HUES48 (cell line): Measurements from ENCODE around the gene MBD3L2.
"Not testable (repeated sequence)": the region's sequence is repeated elsewhere in the genome, so short reads cannot be mapped to it uniquely, and the experiment has no call there.

Experiments used
- H3K27ac ChIP-seq: one replicate; pipeline ENCODE4 v1.7.0; 2013; ENCODE audit warnings: low read depth, low read length, inconsistent platforms
- H3K27me3 ChIP-seq: 2 replicates; pipeline ENCODE4 v1.6.1; 2013; ENCODE audit warnings: mild to moderate bottlenecking, low read length; ENCODE audit not compliant: control insufficient read depth, insufficient read depth
- H3K36me3 ChIP-seq: 2 replicates; pipeline ENCODE4 v1.6.1; 2013; ENCODE audit warnings: low read length; ENCODE audit not compliant: control insufficient read depth, insufficient read depth
- H3K4me1 ChIP-seq: 2 replicates; pipeline ENCODE4 v1.6.1; 2013; ENCODE audit warnings: mild to moderate bottlenecking, low read length; ENCODE audit not compliant: control insufficient read depth, insufficient read depth
- H3K4me3 ChIP-seq: 2 replicates; pipeline ENCODE4 v1.5.1; 2013; ENCODE audit warnings: mild to moderate bottlenecking, low read depth, low read length
- H3K9ac ChIP-seq: 2 replicates; pipeline ENCODE4 v1.6.1; 2013; ENCODE audit warnings: mild to moderate bottlenecking, low read depth, low read length, moderate library complexity
- H3K9me3 ChIP-seq: 2 replicates; pipeline ENCODE4 v1.6.1; 2013; ENCODE audit warnings: low read length; ENCODE audit not compliant: control insufficient read depth, insufficient read depth

The MBD3L2 gene

DNA sequence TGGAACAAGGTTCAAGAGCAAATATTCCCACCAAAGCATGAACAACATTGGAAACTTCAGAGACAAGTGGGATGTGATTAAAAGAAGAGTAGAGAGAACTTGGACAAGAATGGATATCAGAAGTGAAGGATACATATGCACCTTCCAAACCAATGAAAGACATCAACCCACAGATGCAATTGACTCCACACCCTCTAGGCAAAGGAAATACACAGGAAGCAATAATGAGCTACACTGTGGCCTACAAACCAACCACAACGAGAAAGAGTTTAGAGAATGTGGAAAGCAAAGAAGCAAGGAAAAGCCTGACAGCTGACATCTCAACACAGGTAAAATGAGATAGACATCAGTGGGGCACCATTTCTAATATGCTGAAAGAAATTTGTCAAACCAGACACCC lies 20.3 kb upstream of the MBD3L2 start:
- not testable (repeated sequence) for H3K4me3 ChIP-seq, H3K27me3 ChIP-seq, H3K9ac ChIP-seq, H3K9me3 ChIP-seq, H3K4me1 ChIP-seq, H3K27ac ChIP-seq, H3K36me3 ChIP-seq

DNA sequence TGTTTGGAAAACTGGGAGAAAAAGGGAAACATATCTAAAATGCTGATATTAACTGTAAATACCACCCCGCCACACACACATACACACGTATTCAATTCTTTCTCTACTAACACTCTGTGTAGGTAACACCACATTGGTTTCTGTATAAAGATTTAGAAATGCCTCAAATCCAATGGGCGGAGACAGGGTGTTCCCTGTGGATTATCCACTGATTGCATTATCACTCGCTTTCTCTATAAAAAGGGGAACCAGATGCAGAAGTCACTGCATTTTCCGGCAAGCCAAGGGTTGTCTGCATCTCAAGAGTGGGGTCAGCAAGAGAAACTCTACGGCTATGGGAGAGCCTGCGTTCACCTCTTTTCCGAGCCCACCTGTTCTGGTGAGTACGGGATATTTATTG lies 18.8 kb upstream of the MBD3L2 start, which contains the start of gene MBD3L5:
Gene MBD3L5, plus strand, starts transcription at position 301 of the 400 bp plus-strand sequence. Its CDS starts 34 bp downstream, at position 335.
- not testable (repeated sequence) for H3K27ac ChIP-seq, H3K4me3 ChIP-seq, H3K27me3 ChIP-seq, H3K4me1 ChIP-seq, H3K9ac ChIP-seq, H3K36me3 ChIP-seq, H3K9me3 ChIP-seq

DNA sequence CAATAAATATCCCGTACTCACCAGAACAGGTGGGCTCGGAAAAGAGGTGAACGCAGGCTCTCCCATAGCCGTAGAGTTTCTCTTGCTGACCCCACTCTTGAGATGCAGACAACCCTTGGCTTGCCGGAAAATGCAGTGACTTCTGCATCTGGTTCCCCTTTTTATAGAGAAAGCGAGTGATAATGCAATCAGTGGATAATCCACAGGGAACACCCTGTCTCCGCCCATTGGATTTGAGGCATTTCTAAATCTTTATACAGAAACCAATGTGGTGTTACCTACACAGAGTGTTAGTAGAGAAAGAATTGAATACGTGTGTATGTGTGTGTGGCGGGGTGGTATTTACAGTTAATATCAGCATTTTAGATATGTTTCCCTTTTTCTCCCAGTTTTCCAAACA lies 9.0 kb upstream of the MBD3L2 start, which contains the start of gene MBD3L4:
Gene MBD3L4, minus strand, starts transcription at position 101 of the 400 bp plus-strand sequence. Its CDS starts 35 bp downstream, at position 66.
- not testable (repeated sequence) for H3K4me1 ChIP-seq, H3K27ac ChIP-seq, H3K9ac ChIP-seq, H3K4me3 ChIP-seq, H3K9me3 ChIP-seq, H3K36me3 ChIP-seq, H3K27me3 ChIP-seq

DNA sequence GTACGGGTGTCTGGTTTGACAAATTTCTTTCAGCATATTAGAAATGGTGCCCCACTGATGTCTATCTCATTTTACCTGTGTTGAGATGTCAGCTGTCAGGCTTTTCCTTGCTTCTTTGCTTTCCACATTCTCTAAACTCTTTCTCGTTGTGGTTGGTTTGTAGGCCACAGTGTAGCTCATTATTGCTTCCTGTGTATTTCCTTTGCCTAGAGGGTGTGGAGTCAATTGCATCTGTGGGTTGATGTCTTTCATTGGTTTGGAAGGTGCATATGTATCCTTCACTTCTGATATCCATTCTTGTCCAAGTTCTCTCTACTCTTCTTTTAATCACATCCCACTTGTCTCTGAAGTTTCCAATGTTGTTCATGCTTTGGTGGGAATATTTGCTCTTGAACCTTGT lies 7.6 kb upstream of the MBD3L2 start:
- not testable (repeated sequence) for H3K27ac ChIP-seq, H3K36me3 ChIP-seq, H3K9me3 ChIP-seq, H3K9ac ChIP-seq, H3K4me1 ChIP-seq, H3K27me3 ChIP-seq, H3K4me3 ChIP-seq

DNA sequence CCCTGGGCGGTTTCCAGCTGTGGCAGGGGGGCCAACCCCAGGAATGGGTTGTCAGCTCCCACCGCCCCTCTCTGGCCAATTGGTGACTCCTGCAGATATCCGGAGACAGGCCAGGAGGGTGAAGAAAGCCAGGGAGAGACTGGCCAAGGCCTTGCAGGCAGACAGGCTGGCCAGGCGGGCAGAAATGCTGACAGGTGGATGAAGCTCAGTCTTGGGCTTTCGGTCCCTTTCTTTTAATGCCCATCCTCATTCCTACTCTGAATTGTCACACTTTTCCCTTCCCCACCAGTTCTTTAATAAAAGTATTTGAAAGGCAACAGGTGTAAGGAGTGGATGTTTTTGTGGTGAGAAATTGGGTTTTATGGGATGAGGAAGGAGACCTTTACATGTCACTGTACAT lies 2.3 kb downstream of the MBD3L2 start:
- not testable (repeated sequence) for H3K9ac ChIP-seq, H3K27ac ChIP-seq, H3K27me3 ChIP-seq, H3K4me3 ChIP-seq, H3K36me3 ChIP-seq, H3K9me3 ChIP-seq, H3K4me1 ChIP-seq

DNA sequence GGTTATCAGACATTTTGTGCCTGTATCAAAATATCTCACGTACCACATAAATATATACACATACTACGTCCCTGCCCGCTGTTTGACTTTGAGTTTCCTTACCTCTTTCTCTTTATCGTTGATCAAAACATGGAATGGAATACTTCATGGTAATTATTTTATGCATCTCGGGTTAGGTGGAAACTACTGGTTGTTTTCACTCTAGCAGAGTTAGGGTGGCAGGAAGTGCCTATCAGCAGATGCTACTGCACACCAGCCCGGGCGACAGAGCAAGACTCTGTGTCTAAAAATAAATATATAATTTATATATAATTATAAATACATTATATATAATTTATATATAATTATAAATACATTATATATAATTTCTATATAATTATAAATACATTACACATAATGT lies 3.8 kb downstream of the MBD3L2 start:
- not testable (repeated sequence) for H3K36me3 ChIP-seq, H3K9ac ChIP-seq, H3K9me3 ChIP-seq, H3K27ac ChIP-seq, H3K4me3 ChIP-seq, H3K27me3 ChIP-seq, H3K4me1 ChIP-seq

DNA sequence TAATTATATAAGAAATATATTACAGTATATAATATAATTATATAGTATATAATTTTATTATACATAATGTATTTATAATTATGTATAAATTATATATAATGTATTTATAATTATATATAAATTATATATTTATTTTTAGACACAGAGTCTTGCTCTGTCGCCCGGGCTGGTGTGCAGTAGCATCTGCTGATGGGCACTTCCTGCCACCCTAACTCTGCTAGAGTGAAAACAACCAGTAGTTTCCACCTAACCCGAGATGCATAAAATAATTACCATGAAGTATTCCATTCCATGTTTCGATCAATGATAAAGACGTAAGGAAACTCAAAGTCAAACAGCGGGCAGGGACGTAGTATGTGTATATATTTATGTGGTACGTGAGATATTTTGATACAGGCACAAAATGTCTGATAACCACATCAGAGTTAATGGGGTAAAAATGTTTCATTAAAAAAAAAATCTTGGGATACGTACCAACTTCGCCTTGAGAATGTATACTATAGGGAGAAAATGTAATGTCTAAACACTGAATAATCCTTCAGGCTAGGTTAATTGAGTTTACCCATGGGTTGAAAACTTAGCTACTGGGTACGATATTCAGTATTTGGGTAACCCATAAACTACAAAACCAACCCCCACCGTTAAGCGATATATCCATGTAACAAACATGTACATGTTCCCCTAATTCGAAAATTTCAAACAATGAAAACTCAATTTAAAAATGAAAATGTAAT lies 5.7 kb downstream of the MBD3L2 start:
- not testable (repeated sequence) for H3K27me3 ChIP-seq, H3K9me3 ChIP-seq, H3K4me3 ChIP-seq, H3K9ac ChIP-seq, H3K27ac ChIP-seq, H3K36me3 ChIP-seq, H3K4me1 ChIP-seq

DNA sequence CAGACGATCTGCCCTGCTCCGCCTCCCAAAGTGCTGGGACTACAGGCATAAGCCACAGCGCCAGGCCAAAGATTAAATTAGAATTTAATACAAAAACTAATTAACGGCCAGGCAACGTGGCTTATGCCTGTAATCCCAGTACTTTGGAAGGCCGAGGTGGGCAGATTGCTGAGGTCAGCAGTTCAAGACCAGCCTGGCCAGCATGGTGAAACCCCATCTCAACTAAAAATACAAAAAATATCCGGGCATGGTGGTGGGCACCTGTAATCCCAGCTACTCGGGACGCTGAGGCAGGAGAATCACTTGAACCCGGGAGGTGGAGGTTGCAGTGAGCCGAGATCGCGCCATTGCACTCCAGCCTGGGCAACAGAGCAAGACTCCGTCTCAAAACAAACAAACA lies 6.6 kb downstream of the MBD3L2 start:
- H3K4me3 ChIP-seq, H3K27ac ChIP-seq, H3K9ac ChIP-seq, H3K9me3 ChIP-seq, H3K27me3 ChIP-seq, H3K4me1 ChIP-seq, H3K36me3 ChIP-seq: not testable (repeated sequence)

DNA sequence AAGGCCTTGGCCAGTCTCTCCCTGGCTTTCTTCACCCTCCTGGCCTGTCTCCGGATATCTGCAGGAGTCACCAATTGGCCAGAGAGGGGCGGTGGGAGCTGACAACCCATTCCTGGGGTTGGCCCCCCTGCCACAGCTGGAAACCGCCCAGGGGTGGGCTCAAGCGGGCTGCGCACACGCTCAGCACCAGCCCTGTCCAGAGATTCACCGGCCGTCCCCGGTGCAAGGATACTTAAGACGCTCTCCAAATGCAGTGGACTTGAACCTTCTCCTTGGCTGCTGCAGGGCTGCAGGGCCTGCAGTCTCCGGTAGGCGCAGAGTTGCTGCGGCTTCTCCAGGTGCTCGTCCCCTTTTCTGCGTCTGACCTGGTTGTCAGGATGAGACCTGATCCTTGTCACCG lies 7.2 kb downstream of the MBD3L2 start:
- not testable (repeated sequence) for H3K4me1 ChIP-seq, H3K36me3 ChIP-seq, H3K27ac ChIP-seq, H3K27me3 ChIP-seq, H3K4me3 ChIP-seq, H3K9ac ChIP-seq, H3K9me3 ChIP-seq

DNA sequence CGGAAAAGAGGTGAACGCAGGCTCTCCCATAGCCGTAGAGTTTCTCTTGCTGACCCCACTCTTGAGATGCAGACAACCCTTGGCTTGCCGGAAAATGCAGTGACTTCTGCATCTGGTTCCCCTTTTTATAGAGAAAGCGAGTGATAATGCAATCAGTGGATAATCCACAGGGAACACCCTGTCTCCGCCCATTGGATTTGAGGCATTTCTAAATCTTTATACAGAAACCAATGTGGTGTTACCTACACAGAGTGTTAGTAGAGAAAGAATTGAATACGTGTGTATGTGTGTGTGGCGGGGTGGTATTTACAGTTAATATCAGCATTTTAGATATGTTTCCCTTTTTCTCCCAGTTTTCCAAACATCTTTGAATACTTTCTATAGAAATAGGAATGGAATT lies 9.5 kb downstream of the MBD3L2 start, which contains the start of gene MBD3L3:
Gene MBD3L3, minus strand, starts transcription at position 101 of the 400 bp plus-strand sequence. Its CDS starts 71 bp downstream, at position 30.
- not testable (repeated sequence) for H3K9ac ChIP-seq, H3K9me3 ChIP-seq, H3K27me3 ChIP-seq, H3K36me3 ChIP-seq, H3K4me3 ChIP-seq, H3K4me1 ChIP-seq, H3K27ac ChIP-seq

DNA sequence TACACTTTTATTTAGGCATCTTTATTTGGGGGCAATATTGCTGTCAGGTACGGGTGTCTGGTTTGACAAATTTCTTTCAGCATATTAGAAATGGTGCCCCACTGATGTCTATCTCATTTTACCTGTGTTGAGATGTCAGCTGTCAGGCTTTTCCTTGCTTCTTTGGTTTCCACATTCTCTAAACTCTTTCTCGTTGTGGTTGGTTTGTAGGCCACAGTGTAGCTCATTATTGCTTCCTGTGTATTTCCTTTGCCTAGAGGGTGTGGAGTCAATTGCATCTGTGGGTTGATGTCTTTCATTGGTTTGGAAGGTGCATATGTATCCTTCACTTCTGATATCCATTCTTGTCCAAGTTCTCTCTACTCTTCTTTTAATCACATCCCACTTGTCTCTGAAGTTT lies 10.9 kb downstream of the MBD3L2 start:
- not testable (repeated sequence) for H3K27me3 ChIP-seq, H3K4me1 ChIP-seq, H3K36me3 ChIP-seq, H3K9me3 ChIP-seq, H3K4me3 ChIP-seq, H3K27ac ChIP-seq, H3K9ac ChIP-seq

DNA sequence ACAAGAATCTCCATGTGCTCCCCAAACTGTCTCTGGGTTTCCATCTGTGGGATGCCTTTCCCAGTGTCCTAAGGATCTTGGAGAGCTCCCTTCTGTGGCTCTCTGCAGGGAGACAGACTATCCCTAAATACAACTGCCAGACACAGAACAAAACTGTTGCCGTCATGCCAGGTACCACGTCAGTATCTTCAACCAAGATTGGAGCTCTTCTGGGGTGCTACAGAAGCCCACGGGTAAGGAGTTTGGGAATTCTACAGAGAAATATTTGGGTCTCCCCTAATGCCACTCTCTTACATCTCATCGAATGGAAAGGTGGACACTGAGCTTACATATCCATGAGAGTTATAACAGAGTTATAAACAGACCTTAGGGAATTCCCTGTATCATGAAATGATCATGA lies 14.2 kb downstream of the MBD3L2 start:
- no peaks in the 10 kb centered on the region for H3K4me1 ChIP-seq
- no peak overlapping the region for H3K4me3 ChIP-seq
- no peak overlapping the region for H3K9ac ChIP-seq
- peaks cover 21% of the 10 kb centered on the region for H3K9me3 ChIP-seq
- no peak overlapping the region for H3K27ac ChIP-seq
- H3K36me3 ChIP-seq = no peaks in the 10 kb centered on the region
- H3K27me3 ChIP-seq = no peaks in the 10 kb centered on the region
